HL-60 (cell line): ENCODE measurements around the gene NRAP.

ENCODE experiments used
- POLR2AphosphoS5 ChIP-seq: IDR thresholded peaks from 2 replicates; pipeline ENCODE4 v1.6.1; 2012; ENCODE audit warnings: low read depth
- REST ChIP-seq: IDR thresholded peaks from 2 replicates; pipeline ENCODE4 v1.6.1; 2012; ENCODE audit warnings: low read depth; ENCODE audit not compliant: insufficient replicate concordance

GRCh38 chr10:113613427-113613826, 50.4 kb downstream of the NRAP start:
- TF ChIP-seq POLR2AphosphoS5 (no peak), REST (no peak)
